KMS-11 (cell line): ENCODE data around the gene MAPRE3.

Source experiments
- H2AFZ ChIP-seq: fragments of 200-600 bp; sonication (generic); 2 replicates; pipeline ENCODE4 v1.6.1; 2016; ENCODE audit warnings: antibody characterized with exemption, mixed run types, low read depth
- H3K27ac ChIP-seq: fragments of 200-600 bp; sonication (generic); 2 replicates; pipeline ENCODE4 v1.6.1; 2016; ENCODE audit warnings: mild to moderate bottlenecking, mixed run types
- H3K27me3 ChIP-seq: fragments of 200-600 bp; sonication (generic); 2 replicates; pipeline ENCODE4 v1.6.1; 2017; ENCODE audit warnings: mild to moderate bottlenecking, low read depth, mixed run types, moderate library complexity; ENCODE audit not compliant: insufficient read depth
- H3K36me3 ChIP-seq: fragments of 200-600 bp; sonication (generic); 2 replicates; pipeline ENCODE4 v1.6.1; 2017; ENCODE audit warnings: mild to moderate bottlenecking, mixed run types; ENCODE audit not compliant: insufficient read depth
- H3K4me1 ChIP-seq: fragments of 200-600 bp; sonication (generic); 2 replicates; pipeline ENCODE4 v1.6.1; 2016; ENCODE audit warnings: mild to moderate bottlenecking, low read depth, mixed run types; ENCODE audit not compliant: poor library complexity, severe bottlenecking
- H3K4me2 ChIP-seq: fragments of 200-600 bp; sonication (generic); 2 replicates; pipeline ENCODE4 v1.7.0; 2016; ENCODE audit warnings: mild to moderate bottlenecking, mixed run types
- H3K4me3 ChIP-seq: fragments of 200-600 bp; sonication (generic); IDR thresholded peaks from 2 replicates; pipeline ENCODE4 v1.6.1; 2017; ENCODE audit warnings: low read depth, low read length, mixed read lengths; ENCODE audit not compliant: insufficient read depth
- H3K79me2 ChIP-seq: fragments of 200-600 bp; sonication (generic); 2 replicates; pipeline ENCODE4 v1.6.1; 2016; ENCODE audit warnings: low read depth, mixed run types; ENCODE audit not compliant: insufficient read depth
- H3K9ac ChIP-seq: fragments of 200-600 bp; sonication (generic); 2 replicates; pipeline ENCODE4 v1.6.1; 2016; ENCODE audit warnings: mild to moderate bottlenecking, mixed run types
- H4K20me1 ChIP-seq: fragments of 200-600 bp; sonication (generic); 2 replicates; pipeline ENCODE4 v1.6.1; 2016; ENCODE audit warnings: mild to moderate bottlenecking, mixed run types; ENCODE audit not compliant: insufficient read depth
- CTCF ChIP-seq: fragments of 200-600 bp; sonication (generic); conservative IDR thresholded peaks from 2 replicates; pipeline ENCODE4 v1.6.1; 2017; ENCODE audit warnings: low read depth, mild to moderate bottlenecking, antibody characterized with exemption, low read length, moderate library complexity, mixed read lengths

MAPRE3 gene

GRCh38 chr2:27010139-27010538 lies 39.7 kb downstream of the MAPRE3 start:
- Histone ChIP-seq H3K27ac (no peak overlapping the region), H3K27me3 (no peaks in the 10 kb centered on the region; the same call in 1 of the 2 replicates), H3K4me2 (no peak overlapping the region), H3K36me3 (no peaks in the 10 kb centered on the region), H3K79me2 (no peaks in the 10 kb centered on the region), H4K20me1 (no peaks in the 10 kb centered on the region), H3K4me3 (no peak overlapping the region), H3K9ac (no peak overlapping the region), H3K4me1 (peaks cover 6% of the 10 kb centered on the region), H2AFZ (no peak overlapping the region)
- TF ChIP-seq CTCF = no peak

GRCh38 chr2:27013738-27014137 lies 43.3 kb downstream of the MAPRE3 start:
- no peak for TF ChIP-seq CTCF
- Histone ChIP-seq H2AFZ (no peak overlapping the region), H3K79me2 (no peaks in the 10 kb centered on the region), H3K27me3 (no peaks in the 10 kb centered on the region; the same call in 1 of the 2 replicates), H3K4me3 (no peak overlapping the region), H4K20me1 (no peaks in the 10 kb centered on the region), H3K27ac (no peak overlapping the region), H3K9ac (no peak overlapping the region), H3K36me3 (no peaks in the 10 kb centered on the region), H3K4me2 (no peak overlapping the region), H3K4me1 (peaks cover 19% of the 10 kb centered on the region)

GRCh38 chr2:27014771-27015433 lies 44.5 kb downstream of the MAPRE3 start:
- no peaks in the 10 kb centered on the region for H3K79me2 ChIP-seq
- H3K27ac ChIP-seq = no peak overlapping the region
- H3K27me3 ChIP-seq = no peaks in the 10 kb centered on the region
- H4K20me1 ChIP-seq = no peaks in the 10 kb centered on the region
- no peak overlapping the region for H3K4me3 ChIP-seq
- H3K36me3 ChIP-seq = no peaks in the 10 kb centered on the region
- H3K9ac ChIP-seq = no peak overlapping the region
- H3K4me1 ChIP-seq = peaks cover 19% of the 10 kb centered on the region
- no peak overlapping the region for H3K4me2 ChIP-seq
- TF ChIP-seq CTCF = no peak
- no peak overlapping the region for H2AFZ ChIP-seq

- Histone ChIP-seq H4K20me1 (no peaks in the 10 kb centered on the region), H2AFZ (no peak overlapping the region), H3K4me3 (no peak overlapping the region), H3K79me2 (no peaks in the 10 kb centered on the region), H3K9ac (no peak overlapping the region), H3K27me3 (no peaks in the 10 kb centered on the region), H3K27ac (no peak overlapping the region), H3K4me1 (peaks cover 13% of the 10 kb centered on the region), H3K4me2 (no peak overlapping the region), H3K36me3 (no peaks in the 10 kb centered on the region)
- TF ChIP-seq CTCF = peak; percentile 86
These were observed 46.4 kb downstream of the MAPRE3 start for GRCh38 chr2:27016801-27017325.
